Measurements from ENCODE around the gene SOWAHD. TPM values are rescaled to one million over a fixed set of nuclear protein-coding genes. Genes with fewer than 3 reads are reported as not detected.

SOWAHD gene
- total and polyA plus RNA-seq, 4 donors, result 0.10 to 2.5 (median 0.45) TPM

Small RNA genes within 50 kb of the gene (small RNA-seq; reads per million reads assigned to genes)
- not detected for gene SNORA69

Other genes with a start within 250 kb of the SOWAHD start
- 10 to 100 TPM; 13.6 to 14.2 TPM for gene STEEP1, start 193.2 kb upstream of the SOWAHD start, total RNA-seq
- 1 to 10 TPM; 4.3 to 6.8 TPM for gene STEEP1, start 193.2 kb upstream of the SOWAHD start, polyA plus RNA-seq
- 10 to 100 TPM; 12.0 to 15.9 TPM for gene UBE2A, start 184.0 kb upstream of the SOWAHD start, total RNA-seq
- gene UBE2A, start 184.0 kb upstream of the SOWAHD start, polyA plus RNA-seq, result 10 to 100 TPM; 18.8 to 21.6 TPM
- gene NKRF, start 152.2 kb upstream of the SOWAHD start, total RNA-seq, result 1 to 10 TPM; 3.4 TPM
- 1 to 10 TPM; 1.3 to 2.6 TPM for gene NKRF, start 152.2 kb upstream of the SOWAHD start, polyA plus RNA-seq
- gene SEPTIN6, start 65.4 kb upstream of the SOWAHD start, total RNA-seq, result 10 to 100 TPM in 1 of 2 donors, 1 to 10 TPM in 1; 9.9 to 11.5 TPM
- gene SEPTIN6, start 65.4 kb upstream of the SOWAHD start, polyA plus RNA-seq, result 10 to 100 TPM in 1 of 2 donors, 1 to 10 TPM in 1; 9.4 to 11.4 TPM
- 100 to 1,000 TPM; 623 TPM for gene RPL39, start 33.0 kb downstream of the SOWAHD start, total RNA-seq
- gene RPL39, start 33.0 kb downstream of the SOWAHD start, polyA plus RNA-seq, result 1,000 to 10,000 TPM in 1 of 2 donors, 100 to 1,000 TPM in 1; 657 to 2,860 TPM
- gene UPF3B, start 94.4 kb downstream of the SOWAHD start, total RNA-seq, result 1 to 10 TPM; 3.3 TPM
- 1 to 10 TPM; 4.5 to 4.6 TPM for gene UPF3B, start 94.4 kb downstream of the SOWAHD start, polyA plus RNA-seq
- 1 to 10 TPM; 6.6 to 7.1 TPM for gene RNF113A, start 113.1 kb downstream of the SOWAHD start, total RNA-seq
- 10 to 100 TPM in 1 of 2 donors, 1 to 10 TPM in 1; 9.9 to 10.1 TPM for gene RNF113A, start 113.1 kb downstream of the SOWAHD start, polyA plus RNA-seq
- gene NDUFA1, start 113.2 kb downstream of the SOWAHD start, total RNA-seq, result 10 to 100 TPM; 27.4 to 53.2 TPM
- gene NDUFA1, start 113.2 kb downstream of the SOWAHD start, polyA plus RNA-seq, result 100 to 1,000 TPM in 1 of 2 donors, 10 to 100 TPM in 1; 73.4 to 260 TPM
- not detected for gene AKAP14, start 137.3 kb downstream of the SOWAHD start, total RNA-seq
- not detected for gene AKAP14, start 137.3 kb downstream of the SOWAHD start, polyA plus RNA-seq
- 1 to 10 TPM; 2.9 to 3.3 TPM for gene NKAP, start 185.2 kb downstream of the SOWAHD start, total RNA-seq
- 1 to 10 TPM; 2.4 TPM for gene NKAP, start 185.2 kb downstream of the SOWAHD start, polyA plus RNA-seq

Measured in liver (tissue), 5 donors.